ENCODE measurements around the gene PAK3. TPM values are rescaled to one million over a fixed set of nuclear protein-coding genes. Genes with fewer than 3 reads are reported as not detected.

PAK3 gene
- total and polyA plus RNA-seq, 2 donors (not counting 3 experiments of a cell fraction or from before 2014, with no cell fraction given): 0.01 to 0.15 TPM

GRCh38 chrX:111268506-111268905 is 172.5 kb downstream of the PAK3 start:
- Histone ChIP-seq H4K20me1 (replicated peaks; ENCODE audit: control insufficient read depth, extremely low read depth, insufficient read depth, low read length) (no peaks in the 10 kb centered on the region), H3K9ac (replicated peaks; ENCODE audit: extremely low read depth, insufficient read depth, low read length) (no peak overlapping the region), H3K9me3 (replicated peaks; ENCODE audit: control insufficient read depth, insufficient read depth, low read length) (no peaks in the 10 kb centered on the region), H3K27ac (ENCODE audit: insufficient read depth, low read depth, low read length) (no peak overlapping the region), H3K4me3 (replicated peaks in 1 of 3; ENCODE audit: insufficient read depth in 1 of 3, low read depth in 1 of 3, low read length in 3 of 3) (no peak overlapping the region), H3K4me2 (ENCODE audit: insufficient read depth, low read length) (no peak overlapping the region), H3K9me1 (replicated peaks; ENCODE audit: control insufficient read depth, extremely low read depth, insufficient read depth, low read length) (no peaks in the 10 kb centered on the region), H3K27me3 (ENCODE audit: control insufficient read depth in 2 of 2, insufficient read depth in 2 of 2, low read length in 2 of 2) (no peaks in the 10 kb centered on the region), H3K36me3 (ENCODE audit: control insufficient read depth in 2 of 2, extremely low read depth in 1 of 2, insufficient read depth in 2 of 2, low read length in 2 of 2) (no peaks in the 10 kb centered on the region), H2AFZ (ENCODE audit: low read depth, low read length) (no peak overlapping the region), H3K4me1 (ENCODE audit: control insufficient read depth, extremely low read depth, insufficient read depth, low read length) (no peaks in the 10 kb centered on the region), H3K79me2 (ENCODE audit: control insufficient read depth, insufficient read depth, low read length) (no peaks in the 10 kb centered on the region)
- no peak for TF ChIP-seq POLR2A (IDR thresholded peaks at IDR 0.05; ENCODE audit: low read depth, low read length)
- no peak for TF ChIP-seq MAX (IDR thresholded peaks at IDR 0.05; ENCODE audit: insufficient read depth, insufficient read length)
- TF ChIP-seq POLR2AphosphoS5 (IDR thresholded peaks at IDR 0.05; ENCODE audit: insufficient read depth, low read depth, low read length): no peak
- TF ChIP-seq JUN (IDR thresholded peaks at IDR 0.05; ENCODE audit: borderline replicate concordance, insufficient read depth, insufficient read length, low read depth): no peak
- TF ChIP-seq GATA2 (IDR thresholded peaks at IDR 0.05; ENCODE audit: insufficient read depth, insufficient read length, low read depth, low read length): no peak
- TF ChIP-seq FOS (IDR thresholded peaks at IDR 0.05; ENCODE audit: borderline replicate concordance, insufficient read depth, low read length): no peak
- no peak for TF ChIP-seq CTCF (IDR thresholded peaks at IDR 0.05; ENCODE audit: extremely low read depth in 1 of 2, insufficient read depth in 1 of 2, low read depth in 1 of 2, low read length in 2 of 2)
- TF ChIP-seq EZH2 (IDR thresholded peaks at IDR 0.05; ENCODE audit: borderline replicate concordance, low read depth, low read length, severe bottlenecking): no peak
- no peak for TF ChIP-seq MYC (IDR thresholded peaks at IDR 0.05; ENCODE audit: low read depth, low read length)
- dilution Hi-C loops (cut with MboI; ENCODE audit: extremely low pct_ligation_motif_present, low sequenced_read_pairs): no loop called here
- no peak for DNase-seq (ENCODE audit: low read depth, low spot score)
- ChIA-PET CTCF (no interaction called here), POLR2A (no interaction called here)
- no TSS peak for BruUV-seq (replicated peaks)
- FAIRE-seq: no peak
- intact Hi-C loops (cut with micrococcal nuclease): no loop called here
